ENCODE results near the gene LPP. TPM values are rescaled to one million over a fixed set of nuclear protein-coding genes. Genes with fewer than 3 reads are reported as not detected.

The LPP gene
- total and polyA plus RNA-seq, 9 of the 15 experiments (the other 6 are each of a cell fraction or from before 2014, with no cell fraction given) = 0.07 to 0.18 TPM; not detected in 7

DNA sequence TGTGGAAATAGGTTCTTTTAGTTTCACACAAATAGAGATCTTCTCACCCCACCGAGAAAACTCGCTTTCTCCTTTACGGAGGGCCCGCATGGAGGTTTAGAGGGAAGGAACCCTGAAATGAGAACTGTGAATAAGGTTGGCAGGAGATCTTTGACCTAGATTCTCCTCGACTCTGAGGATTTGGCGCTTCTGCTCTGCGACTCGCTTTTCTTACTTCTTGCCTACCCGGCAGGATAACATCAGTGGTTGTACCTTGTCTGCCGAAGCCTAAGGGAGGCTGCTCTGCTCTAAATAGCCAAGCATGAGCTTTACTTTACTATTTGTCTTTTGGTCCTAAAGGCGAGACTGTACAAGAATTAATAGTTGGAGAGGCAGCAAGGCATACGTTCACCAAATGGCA lies 544.5 kb downstream of the LPP start:
- in situ Hi-C loops (cut with MboI) (no loop called here), intact Hi-C loops (cut with micrococcal nuclease) (no loop called here)
- no TSS peak for BruUV-seq (replicated peaks)
- no peaks in the 10 kb centered on the region for H3K9me1 ChIP-seq (ENCODE audit: control insufficient read depth, insufficient read depth, low read length)
- H3K9me3 ChIP-seq (replicated peaks; ENCODE audit: control insufficient read depth, insufficient read depth, low read depth, low read length) = no peaks in the 10 kb centered on the region
- H3K79me2 ChIP-seq (ENCODE audit: control insufficient read depth, insufficient read depth, low read length) = no peaks in the 10 kb centered on the region
- no peak for DNase-seq (ENCODE audit: extremely low read depth in 1 of 4, low spot score in 3 of 4)
- no peaks in the 10 kb centered on the region for H3K27me3 ChIP-seq (ENCODE audit: control insufficient read depth in 2 of 2, insufficient read depth in 2 of 2, low read length in 2 of 2)
- under 1% methylated on average over 12 of the region's 12 CpGs for WGBS (ENCODE audit: insufficient coverage, low coverage, missing lambda C conversion rate)
- H3K4me3 ChIP-seq = no peak overlapping the region
- no peak overlapping the region for H3K27ac ChIP-seq (ENCODE audit: extremely low read depth, low read depth, low read length)
- POLR2A ChIA-PET = no interaction called here
- no peaks in the 10 kb centered on the region for H3K4me1 ChIP-seq (replicated peaks in 1 of 2; ENCODE audit: control insufficient read depth in 2 of 2, insufficient read depth in 2 of 2, low read length in 2 of 2)
- H3K9ac ChIP-seq (ENCODE audit: insufficient read depth in 1 of 2, low read depth in 2 of 2, low read length in 2 of 2) = no peak overlapping the region
- H4K20me1 ChIP-seq (replicated peaks; ENCODE audit: control insufficient read depth, insufficient read depth, low read length) = no peaks in the 10 kb centered on the region
- no peak overlapping the region for H2AFZ ChIP-seq (ENCODE audit: low read depth, low read length)
- CTCF ChIA-PET (ENCODE audit: low intra/inter-chr PET ratio) = no interaction called here
- H3K36me3 ChIP-seq (ENCODE audit: control insufficient read depth, insufficient read depth, low read length) = no peaks in the 10 kb centered on the region
- H3K4me2 ChIP-seq (ENCODE audit: insufficient read depth, low read length) = no peak overlapping the region
- FAIRE-seq = no peak
- no peak for ATAC-seq
- TF ChIP-seq, protein P1, sequence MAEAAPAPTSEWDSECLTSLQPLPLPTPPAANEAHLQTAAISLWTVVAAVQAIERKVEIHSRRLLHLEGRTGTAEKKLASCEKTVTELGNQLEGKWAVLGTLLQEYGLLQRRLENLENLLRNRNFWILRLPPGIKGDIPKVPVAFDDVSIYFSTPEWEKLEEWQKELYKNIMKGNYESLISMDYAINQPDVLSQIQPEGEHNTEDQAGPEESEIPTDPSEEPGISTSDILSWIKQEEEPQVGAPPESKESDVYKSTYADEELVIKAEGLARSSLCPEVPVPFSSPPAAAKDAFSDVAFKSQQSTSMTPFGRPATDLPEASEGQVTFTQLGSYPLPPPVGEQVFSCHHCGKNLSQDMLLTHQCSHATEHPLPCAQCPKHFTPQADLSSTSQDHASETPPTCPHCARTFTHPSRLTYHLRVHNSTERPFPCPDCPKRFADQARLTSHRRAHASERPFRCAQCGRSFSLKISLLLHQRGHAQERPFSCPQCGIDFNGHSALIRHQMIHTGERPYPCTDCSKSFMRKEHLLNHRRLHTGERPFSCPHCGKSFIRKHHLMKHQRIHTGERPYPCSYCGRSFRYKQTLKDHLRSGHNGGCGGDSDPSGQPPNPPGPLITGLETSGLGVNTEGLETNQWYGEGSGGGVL (CRISPR knock-in tag; IDR thresholded peaks at IDR 0.05) = no peak
- TF ChIP-seq ELF4 (CRISPR knock-in tag; IDR thresholded peaks at IDR 0.05) (no peak), L3MBTL2 (IDR thresholded peaks at IDR 0.05) (no peak), MNT (conservative IDR thresholded peaks at IDR 0.05) (no peak), NCOA1 (IDR thresholded peaks at IDR 0.05; ENCODE audit: low read depth) (no peak), JUN (IDR thresholded peaks at IDR 0.05; ENCODE audit: borderline replicate concordance, low read depth, low read length) (no peak), JUN (CRISPR knock-in tag; IDR thresholded peaks at IDR 0.05; ENCODE audit: borderline replicate concordance) (no peak), POLR3A (IDR thresholded peaks at IDR 0.05; ENCODE audit: borderline replicate concordance, extremely low read depth, insufficient read depth, insufficient read length) (no peak), GMEB1 (CRISPR knock-in tag; IDR thresholded peaks at IDR 0.05) (no peak), GABPA (tag; conservative IDR thresholded peaks at IDR 0.05; ENCODE audit: low read depth) (no peak), BMI1 (IDR thresholded peaks at IDR 0.05; ENCODE audit: low read length) (no peak), ZNF644 (tag; IDR thresholded peaks at IDR 0.05; ENCODE audit: low read depth) (no peak), ZNF696 (CRISPR knock-in tag; conservative IDR thresholded peaks at IDR 0.05) (no peak), XRCC3 (IDR thresholded peaks at IDR 0.05) (no peak)
- TF ChIP-seq, protein P2, sequence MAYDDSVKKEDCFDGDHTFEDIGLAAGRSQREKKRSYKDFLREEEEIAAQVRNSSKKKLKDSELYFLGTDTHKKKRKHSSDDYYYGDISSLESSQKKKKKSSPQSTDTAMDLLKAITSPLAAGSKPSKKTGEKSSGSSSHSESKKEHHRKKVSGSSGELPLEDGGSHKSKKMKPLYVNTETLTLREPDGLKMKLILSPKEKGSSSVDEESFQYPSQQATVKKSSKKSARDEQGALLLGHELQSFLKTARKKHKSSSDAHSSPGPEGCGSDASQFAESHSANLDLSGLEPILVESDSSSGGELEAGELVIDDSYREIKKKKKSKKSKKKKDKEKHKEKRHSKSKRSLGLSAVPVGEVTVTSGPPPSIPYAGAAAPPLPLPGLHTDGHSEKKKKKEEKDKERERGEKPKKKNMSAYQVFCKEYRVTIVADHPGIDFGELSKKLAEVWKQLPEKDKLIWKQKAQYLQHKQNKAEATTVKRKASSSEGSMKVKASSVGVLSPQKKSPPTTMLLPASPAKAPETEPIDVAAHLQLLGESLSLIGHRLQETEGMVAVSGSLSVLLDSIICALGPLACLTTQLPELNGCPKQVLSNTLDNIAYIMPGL (CRISPR knock-in tag; IDR thresholded peaks at IDR 0.05) = no peak
- TF ChIP-seq, protein P3, sequence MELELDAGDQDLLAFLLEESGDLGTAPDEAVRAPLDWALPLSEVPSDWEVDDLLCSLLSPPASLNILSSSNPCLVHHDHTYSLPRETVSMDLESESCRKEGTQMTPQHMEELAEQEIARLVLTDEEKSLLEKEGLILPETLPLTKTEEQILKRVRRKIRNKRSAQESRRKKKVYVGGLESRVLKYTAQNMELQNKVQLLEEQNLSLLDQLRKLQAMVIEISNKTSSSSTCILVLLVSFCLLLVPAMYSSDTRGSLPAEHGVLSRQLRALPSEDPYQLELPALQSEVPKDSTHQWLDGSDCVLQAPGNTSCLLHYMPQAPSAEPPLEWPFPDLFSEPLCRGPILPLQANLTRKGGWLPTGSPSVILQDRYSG (tag; conservative IDR thresholded peaks at IDR 0.05; ENCODE audit: low read depth) = no peak

Measured in K562 (cell line).